ENCODE measurements around the gene TRERF1.

The TRERF1 gene

DNA sequence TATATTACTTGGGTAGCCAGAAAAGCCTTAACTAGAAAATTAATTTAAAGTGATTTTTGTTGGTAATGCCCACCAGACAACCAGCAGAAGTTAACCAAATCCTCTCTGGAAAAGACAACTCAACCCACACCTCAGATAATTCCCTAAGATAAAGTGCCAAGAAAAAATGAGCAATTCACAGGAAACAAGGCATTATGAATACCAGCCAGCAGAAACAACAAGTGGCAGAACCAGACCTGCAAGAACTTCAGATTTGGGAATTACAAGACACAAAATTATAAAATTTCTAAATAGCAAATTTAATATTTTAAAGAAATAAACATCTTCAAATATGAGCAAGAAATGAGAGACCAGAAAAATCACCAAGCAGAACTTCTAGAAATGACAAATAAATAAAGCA is 154.1 kb downstream of the TRERF1 start:
- DNase-seq = no peak

DNA sequence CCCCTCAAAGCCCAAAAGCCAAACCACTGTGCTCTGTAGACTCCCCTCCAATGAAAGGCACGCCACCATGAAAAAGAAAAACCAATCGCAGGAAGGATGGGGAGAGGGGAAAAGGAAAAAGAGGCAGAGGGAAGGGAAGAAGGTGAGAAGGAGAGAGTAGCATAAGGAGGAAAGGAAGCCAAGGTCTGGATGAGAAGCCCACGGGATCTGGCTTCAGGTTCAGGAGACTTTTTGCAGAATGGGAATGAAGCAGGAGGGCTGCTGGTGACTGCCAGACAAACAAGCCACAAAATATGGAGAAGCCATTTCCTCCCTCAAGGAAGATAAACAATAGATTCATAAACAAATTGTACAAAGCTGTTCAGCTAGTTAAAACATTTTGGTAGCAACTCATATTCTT is 155.1 kb downstream of the TRERF1 start:
- no peak for DNase-seq

DNA sequence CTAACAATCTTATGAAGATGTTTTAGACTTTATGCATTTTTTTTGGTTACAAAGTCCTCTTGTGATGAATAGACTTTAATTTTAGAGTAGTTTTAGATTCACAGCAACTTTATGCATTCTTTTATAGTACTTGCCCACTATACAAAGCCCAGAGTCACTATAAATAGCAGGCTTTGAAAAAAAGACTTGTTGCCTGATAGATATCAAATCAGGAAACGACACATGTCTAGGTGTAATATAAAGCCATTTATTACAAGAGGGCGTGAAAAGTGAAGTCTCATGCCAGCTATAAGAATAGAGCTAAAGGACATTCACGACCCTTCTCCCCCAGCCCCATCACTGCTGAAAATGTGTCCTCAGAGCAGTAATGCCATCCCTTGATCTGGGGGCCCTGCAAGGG is 156.0 kb downstream of the TRERF1 start:
- DNase-seq = peak; percentile 17

DNA sequence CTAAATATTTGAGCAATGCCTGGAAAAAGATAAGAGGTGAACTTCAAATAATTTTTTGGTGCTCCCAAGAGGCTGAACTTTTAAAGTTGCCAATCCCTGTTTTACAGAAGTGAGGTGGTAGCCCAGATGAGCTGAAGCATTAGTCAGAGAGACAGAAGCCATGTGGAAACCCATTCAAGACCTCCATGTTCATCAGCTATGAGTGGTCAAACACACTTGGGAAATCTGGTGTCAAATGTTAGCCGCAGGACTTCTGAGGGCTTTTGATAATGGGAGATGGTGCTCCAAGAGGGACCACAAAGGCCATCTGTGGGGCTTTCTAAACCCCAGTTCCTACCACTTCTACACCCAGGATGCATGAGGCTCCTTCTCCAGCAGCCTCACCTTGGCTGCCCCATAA is 156.5 kb downstream of the TRERF1 start:
- DNase-seq = no peak

DNA sequence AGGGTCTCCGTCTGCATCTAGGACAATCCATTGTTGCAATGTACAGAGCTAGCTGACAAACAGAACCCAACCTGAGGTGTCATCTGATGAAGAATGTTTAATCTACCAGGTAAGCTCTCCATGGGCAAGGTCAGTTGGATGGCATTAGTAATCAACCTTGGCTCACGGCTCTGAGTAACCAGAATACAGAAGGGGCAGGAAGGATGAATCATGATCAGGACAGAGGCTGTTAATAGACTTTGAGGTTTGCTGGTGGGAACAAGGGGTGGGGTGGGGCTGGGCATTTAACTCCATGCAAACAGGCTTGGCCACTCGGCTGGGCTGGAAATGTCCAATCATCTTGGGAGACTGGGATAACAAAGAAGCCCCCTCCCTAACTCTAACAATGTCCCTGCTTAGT is 157.0 kb downstream of the TRERF1 start:
- DNase-seq = no peak

DNA sequence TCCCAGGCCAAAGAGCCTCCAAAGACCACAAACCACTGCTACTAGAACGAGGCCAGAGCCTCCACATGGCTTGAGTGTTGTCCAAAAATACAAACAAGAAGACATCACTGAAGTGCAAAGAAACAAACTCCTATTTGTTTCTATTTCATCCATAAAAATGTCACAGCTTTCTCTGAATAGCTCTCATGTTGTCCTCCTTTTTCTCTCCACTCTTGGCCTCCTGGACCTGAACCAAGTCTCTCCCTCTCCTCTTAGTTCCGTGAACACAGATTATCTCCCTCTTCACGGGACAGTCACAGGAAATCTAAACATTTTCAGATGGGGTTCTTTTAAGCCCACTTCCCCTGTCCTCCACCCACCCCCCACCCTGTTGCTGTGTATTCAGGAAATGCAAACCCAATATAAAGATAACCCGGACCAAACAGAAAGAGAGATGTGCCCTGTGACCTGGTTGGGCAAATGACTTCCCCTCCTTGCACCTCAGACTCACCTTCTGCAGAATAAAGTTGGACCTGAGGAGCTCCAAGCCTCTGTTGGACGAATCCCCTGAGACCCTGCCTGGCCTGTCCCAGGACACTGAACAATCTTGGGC is 158.2 kb downstream of the TRERF1 start:
- peak; percentile 28 for DNase-seq

DNA sequence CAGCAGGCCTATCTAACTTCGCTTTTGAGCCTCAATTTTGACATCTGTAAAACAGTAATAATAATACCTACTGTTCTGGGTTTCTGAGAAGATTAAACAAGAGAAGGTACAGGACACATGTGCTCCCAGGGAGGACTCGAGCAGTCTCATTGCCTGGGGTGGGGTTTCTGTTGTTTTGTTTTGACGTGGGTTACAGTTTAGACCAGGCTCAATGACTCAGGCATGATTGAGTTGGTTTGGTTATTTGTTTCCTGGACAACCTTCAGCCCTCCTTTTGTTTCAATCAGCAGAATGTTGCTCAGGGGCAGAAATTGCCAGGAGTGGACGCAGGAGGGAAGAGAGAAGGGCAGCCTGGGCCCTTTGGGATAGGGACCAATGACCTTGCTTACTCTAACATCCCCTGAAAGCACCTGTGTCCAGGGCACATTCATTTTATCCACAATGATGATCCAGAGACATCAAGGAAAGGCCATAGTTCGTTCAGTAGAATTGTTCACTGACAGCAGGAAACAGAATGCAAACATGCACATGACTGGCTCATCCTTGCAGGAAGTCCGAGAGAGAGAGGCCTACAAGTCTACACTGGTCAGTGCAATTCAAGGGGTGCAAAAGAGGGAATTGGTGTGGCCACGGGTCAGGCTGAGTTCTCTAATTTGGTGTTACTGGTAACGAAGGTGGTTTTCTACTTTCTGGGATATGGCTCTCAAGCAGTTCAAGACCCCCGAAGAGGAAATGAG is 159.6 kb downstream of the TRERF1 start:
- peak; percentile 42 for DNase-seq

DNA sequence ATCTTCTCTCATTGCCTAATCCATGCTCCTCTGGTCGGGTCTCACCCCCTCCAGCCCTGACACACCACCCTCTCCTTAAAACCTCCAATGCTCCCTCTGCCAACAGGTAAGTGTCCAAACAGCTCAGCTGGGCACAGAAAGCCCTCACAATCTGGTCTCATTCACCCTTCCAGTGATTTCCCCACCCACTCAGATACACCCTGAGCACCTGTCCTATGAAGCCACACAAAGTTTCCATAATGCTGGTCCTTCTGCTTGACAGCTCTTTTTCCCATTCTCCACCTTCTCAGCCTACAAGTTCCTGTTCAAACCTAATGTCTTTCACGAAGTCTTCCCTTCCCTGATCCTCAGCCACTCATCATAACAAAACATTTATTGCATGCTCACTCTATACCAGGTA is 164.0 kb downstream of the TRERF1 start:
- DNase-seq = no peak

DNA sequence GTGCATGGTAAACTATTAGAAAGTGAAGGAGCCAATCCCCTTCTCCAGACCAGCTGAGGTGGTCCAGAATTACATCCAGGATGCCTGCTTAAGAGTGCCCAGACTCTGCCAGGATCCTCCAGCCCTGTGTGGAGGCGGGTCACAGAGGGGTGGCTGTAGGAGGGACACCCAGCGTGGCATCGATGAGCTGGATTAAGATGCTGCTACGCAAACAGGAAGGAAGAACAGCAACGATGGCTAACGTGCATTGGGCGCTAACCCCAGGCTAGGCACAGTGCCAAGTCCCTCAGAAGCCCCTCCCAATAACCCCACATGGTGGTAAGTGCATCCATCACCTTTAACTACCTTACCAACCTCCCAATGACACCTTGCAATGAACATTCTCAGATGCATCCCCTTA is 170.2 kb downstream of the TRERF1 start:
- peak; percentile 69 for DNase-seq

DNA sequence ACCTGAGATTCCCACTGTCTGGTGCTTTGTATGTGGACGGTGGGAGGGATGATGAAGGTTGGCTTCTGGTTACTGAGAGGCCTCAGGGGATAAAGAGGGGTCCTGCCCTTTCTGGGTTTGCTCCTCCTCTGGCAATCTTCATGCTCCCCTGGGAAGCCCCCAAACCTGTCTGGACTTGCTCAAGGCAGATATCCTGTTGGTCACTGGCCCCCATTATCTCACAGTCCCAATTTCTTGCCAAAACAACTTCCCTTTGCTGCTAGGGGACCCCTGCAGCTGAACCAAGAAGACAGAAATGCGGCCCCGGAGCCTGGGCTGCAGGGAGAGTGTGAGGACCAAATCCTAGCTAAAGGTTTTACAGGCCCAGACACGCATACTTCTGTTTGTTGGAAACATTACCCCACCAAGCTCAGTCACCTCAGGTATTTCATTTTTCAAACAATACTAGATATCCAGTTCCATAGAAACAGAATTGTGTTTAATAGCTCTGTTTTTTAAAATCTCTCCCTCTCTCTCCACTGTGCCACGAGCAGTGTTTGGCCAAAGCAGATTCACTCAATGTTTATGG is 170.7 kb downstream of the TRERF1 start:
- DNase-seq = no peak

DNA sequence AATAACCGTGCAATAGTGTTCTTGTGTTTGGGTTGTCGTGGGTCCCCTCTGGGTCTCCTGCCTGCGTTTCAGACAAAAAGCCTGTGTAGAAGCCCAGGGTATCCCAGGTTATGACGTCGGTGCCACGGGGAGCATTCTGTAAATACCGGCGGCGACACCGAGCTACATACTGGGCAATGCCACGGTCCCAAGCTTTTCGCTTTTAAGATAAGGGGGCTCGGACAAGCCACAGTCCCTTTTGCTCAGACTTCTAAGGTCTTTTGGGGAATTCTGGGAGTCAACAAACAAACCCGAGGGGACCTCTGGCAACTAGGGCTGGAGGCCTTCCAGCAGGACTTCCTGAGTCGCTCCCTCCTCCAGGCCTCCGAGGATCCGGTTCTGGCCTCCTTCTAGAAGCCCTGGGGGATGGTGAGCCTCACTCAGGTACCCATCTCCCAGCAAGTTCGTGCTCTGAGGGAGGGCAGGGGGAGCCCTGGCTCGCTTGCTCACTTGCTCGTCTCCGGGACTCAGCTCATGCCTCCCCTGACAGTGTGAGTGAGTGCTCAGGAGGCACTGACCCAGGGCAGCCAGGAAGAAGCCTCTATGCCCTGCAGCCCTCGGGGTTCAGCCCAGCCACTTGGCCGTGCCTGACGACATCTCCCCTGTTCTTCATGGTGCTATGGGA is 171.6 kb downstream of the TRERF1 start:
- DNase-seq = no peak

DNA sequence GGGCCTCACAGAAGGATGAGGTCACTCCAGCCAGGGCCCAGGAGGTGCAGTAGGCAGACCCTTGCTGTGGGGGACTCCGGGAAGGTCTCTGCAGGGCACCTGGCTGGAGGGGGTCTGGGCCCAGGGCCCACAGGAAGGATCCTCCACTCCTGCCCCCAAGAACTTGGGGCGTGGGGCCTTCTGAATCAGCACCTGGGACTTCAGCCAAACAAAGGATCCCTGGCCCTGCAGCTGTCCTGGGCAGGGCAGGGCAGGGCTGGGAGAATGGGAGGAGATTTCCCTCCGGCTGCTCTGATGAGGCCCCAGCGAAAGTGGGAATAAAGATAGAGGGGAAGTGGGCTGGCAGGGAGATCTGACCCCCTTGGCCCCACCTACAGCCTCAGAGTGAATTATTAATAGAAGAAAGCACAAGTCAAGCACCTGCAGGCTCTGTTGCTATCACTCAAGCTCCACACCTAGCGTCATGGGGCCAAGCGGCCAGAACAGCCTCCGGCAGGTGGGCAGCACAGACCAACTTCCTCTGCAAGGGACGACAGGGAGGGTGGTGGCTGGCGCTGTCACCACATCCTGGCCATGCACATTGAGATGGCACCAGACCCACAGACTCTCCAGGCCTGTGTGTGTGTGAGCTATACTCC is 172.5 kb downstream of the TRERF1 start:
- DNase-seq = peak; percentile 47

DNA sequence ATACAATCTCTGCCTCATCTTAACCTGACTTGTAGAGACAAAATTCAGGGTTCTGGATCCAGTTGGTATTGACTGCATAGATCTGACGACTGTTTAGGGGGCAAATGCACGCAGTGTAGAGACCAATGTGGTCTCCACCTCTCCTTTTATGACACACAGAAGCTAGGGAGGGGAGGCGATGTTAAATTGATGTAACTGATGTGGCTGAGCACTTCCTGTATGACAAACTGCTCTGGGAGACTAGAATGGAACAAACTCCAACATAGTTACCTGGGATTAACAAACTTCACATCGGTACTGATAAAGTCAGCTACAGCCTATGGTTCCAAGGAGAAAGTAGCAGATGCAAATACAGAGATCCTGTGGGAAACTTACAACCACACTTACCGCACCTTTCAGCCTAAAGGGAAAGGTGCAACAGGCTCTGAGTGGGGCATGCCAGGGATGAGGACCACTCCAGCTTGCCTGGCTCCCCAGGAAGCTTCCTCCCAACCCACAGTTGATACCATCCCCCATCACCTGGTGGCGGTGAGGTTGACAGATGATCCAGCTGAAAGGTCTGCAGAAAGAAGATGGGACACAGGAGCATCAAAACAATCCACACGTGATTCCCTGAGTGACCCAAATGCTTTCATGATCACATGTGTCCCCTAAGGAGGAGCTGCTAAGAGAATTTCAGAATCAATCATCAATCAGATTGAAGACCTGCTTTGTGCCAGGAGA is 173.4 kb downstream of the TRERF1 start:
- DNase-seq = peak; percentile 28

DNA sequence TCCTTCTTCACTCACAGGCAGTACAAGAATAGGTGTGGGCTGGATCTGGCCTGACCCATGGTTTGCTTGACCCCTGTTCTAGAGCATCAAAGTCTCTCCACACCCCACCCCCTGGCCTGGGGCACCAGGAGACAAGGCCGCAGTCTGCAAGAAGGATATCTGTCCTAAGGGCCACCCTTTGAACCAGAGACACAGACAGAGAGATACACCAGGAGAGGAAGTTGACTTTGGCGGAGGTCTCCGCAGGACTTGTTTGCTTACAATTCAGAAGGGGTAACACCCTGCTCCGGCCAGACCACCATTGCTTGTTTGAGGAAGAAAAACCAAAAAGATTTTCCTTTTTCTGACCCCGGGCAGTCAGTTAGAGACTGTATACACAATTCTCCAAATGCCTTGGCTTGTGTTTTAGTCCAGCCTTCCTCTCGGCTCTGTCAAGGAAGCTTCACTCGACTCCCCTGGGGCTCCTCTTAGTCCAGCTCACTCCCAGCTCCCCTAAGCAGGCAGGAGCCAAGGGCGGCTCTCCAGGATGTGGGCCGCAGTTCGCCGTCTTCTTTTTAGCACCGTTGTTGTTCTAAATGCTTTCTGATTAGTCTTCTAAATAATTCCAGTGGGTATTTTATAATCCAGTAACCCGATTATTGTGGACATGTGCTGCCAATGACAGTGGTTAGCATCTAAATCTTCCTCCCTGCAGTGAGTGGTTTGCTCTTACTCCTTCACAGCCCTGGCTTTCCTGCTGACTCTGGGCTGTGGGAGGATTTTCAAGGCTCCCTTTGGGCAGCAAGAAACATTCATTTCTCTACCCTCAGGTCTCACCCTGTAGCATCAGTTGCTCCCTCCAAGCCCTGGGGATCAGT is 175.5 kb downstream of the TRERF1 start:
- no peak for DNase-seq

DNA sequence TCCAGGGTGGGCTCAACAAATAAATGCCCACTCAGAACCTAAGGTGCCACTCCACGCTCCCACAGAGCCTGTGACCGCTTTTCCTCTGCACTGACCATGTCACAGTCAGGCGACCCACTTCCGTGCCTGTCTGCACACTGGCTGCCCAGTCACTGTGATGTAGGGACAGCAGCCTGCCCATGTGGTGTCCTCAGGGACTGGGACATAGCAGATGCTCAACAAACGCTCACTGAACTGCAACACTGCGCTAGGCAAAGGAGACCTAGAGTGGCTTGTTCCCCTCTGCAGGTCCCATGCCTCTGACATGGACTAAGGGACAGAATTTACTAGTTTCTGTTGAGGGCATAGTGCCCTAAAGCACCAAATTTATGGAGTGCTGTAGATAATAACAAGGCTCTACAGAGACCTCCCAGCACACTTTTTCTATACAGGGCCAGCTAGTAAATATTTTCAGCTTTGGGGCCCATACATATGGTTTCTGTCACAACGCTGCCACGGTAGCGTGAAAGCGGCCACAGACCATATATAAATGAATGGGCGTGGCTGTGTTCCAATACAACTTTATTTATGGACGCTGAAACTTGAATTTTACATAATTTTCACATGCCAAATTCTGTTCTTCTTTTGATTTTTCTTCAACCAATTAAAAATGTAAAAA is 176.2 kb downstream of the TRERF1 start:
- no peak for DNase-seq

DNA sequence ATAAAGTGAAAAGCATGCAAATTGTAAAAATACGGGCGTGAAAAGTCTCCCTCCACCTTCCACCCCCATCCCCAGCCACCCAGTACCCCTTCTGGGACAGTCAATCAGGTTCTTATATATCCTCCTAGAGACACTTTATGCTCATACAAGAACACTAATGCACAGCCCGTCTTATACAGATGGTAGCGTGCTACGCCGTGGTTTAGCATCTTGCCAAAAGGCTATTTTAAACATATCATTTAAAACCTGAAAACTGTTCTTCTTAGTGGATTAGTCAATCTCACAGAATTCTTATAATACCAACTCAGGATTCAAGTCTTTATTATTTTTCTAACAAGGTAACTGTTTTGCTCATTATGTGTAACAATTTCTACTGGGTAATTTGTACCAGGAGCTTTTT is 176.8 kb downstream of the TRERF1 start:
- no peak for DNase-seq

DNA sequence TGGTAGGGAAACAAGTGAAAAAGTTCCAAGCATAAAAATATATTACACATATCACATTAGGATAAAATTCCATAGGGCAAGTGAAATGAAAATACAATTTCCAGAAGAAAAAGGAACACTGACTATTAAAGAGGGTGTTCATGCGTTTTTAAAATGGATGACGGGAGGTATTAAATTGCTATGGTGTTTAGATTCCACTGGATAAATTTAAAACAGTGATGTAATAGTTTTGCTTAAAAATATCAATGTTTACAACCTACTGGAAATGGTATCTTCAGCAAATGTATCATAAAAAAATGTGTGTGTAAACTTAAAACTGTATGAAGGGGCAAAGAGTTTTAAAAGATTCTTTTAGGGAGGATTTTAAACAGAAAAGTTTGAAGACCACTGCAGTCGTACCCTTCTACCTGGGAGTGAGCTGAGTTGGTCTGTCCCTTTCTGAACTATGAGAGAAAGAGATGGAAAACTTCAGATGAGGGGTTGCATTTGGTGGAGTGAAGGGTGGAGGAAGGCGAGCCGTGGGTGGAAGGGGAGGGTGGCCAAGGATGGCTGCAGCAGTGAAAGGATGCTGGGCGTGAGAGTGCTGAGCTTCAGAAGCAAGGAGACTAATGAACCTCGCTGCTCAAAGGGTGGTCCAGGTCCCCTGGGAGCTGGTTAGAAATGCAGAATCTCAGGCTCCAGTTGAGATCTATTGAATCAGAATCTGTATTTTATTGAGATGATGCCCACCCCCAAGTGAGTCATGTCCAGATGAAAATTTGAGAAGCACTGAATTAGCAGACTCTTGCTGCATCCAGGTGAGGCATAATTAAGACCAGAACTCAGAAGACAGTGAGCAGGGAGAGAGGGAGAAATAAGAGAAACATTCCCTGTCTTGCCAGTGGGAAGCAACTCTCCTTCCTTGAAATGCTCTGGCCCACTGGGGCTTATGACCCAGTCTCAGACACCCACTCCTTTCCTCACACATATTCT is 179.6 kb downstream of the TRERF1 start:
- no peak for DNase-seq

DNA sequence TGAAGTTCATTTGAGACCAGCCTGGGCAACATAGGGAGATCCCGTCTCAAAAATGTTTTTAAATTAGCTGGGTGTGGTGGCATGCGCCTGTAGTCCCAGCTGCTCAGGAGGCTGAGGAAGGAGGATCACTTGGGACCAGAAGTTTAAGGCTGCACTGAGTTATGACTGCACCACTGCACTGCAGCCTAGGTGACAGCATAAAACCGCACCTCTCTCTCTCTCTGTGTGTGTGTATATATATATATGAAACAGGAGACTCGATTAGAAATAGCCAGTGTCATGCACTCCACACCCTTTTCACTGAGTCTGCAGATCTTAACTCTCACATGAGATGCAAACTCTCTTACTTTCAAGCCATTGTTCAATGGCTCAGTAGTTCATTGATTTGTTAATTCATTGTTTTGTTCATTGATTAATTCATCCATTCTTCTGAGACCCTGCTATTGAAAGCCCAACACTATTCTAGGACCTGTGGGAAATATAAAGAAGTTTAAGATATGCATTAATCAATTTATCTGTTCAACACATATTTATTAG is 181.7 kb downstream of the TRERF1 start:
- DNase-seq = no peak

DNA sequence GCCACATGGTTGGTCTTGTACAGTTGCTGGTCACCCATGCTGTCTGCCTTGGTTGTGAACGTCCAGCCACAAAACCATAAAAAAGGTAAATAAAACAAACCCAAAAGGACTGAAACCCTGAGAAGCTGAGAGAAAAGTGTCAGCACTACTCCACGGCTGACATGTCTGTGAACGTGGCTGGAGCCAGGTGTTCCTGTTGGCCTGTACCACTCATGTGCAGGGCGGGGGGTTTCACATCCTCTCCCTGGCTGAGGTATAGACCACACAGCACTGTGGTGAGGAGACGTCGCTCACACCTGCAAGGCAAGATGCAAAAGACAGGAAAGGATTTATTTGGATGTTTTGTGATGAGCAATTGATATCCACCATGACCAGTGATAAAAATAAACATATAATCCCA is 182.2 kb downstream of the TRERF1 start:
- DNase-seq = peak; percentile 19

DNA sequence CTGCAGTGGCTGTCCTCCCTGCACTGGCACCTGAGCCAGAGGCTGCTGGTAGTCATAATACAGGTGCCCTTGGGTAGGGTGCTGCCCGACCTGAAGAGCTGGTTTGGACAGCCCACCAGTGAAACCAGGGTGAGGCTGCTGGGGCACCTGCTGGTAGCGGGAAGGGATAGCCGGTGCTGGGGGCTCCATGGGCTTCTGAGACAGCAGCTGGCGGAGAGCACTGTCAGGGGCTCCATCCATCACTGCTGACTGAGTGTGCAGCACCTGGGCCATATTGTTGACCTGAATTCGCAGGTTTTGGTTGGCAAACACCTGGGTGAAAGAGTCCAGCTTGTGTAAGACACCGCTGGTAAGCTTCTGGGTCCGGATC is 182.9 kb downstream of the TRERF1 start:
- no peak for DNase-seq
